ENCODE measurements around the gene EDEM1.

The EDEM1 gene

GRCh38 chr3:5192571-5193365, 5.3 kb downstream of the EDEM1 start:
- H3K9me3 ChIP-seq (ENCODE audit: insufficient read depth, low read length, severe bottlenecking) = no peaks in the 10 kb centered on the region
- H4K20me1 ChIP-seq (ENCODE audit: insufficient read depth, low read length) = peaks cover 19% of the 10 kb centered on the region
- H3K27ac ChIP-seq (ENCODE audit: low read length) = peak overlapping the region; percentile 98
- DNase-seq (no peak), ATAC-seq (ENCODE audit: insufficient read depth, low read depth) (no peak)
- TF ChIP-seq EZH2 (IDR thresholded peaks at IDR 0.05; ENCODE audit: borderline replicate concordance, low read depth, low read length, severe bottlenecking) (no peak), CTCF (IDR thresholded peaks at IDR 0.05; ENCODE audit: borderline replicate concordance, extremely low read depth, low read length, poor library complexity, severe bottlenecking) (no peak)
- peaks cover 73% of the 10 kb centered on the region for H3K4me1 ChIP-seq (ENCODE audit: insufficient read depth, low read length)
- peaks cover 94% of the 10 kb centered on the region for H3K79me2 ChIP-seq (ENCODE audit: insufficient read depth, low read length)
- H3K9ac ChIP-seq (ENCODE audit: low read depth, low read length) = peak overlapping the region; percentile 99
- no peak overlapping the region for H2AFZ ChIP-seq (ENCODE audit: low read depth, low read length)
- H3K4me2 ChIP-seq (ENCODE audit: insufficient read depth, low read length) = peak overlapping the region; percentile 94
- H3K4me3 ChIP-seq (ENCODE audit: low read depth in 1 of 2, low read length in 2 of 2) = peak overlapping the region in 1 of 2 experiments; percentile 88; a peak in 2 of 4 replicates
- no peaks in the 10 kb centered on the region for H3K27me3 ChIP-seq (ENCODE audit: insufficient read depth, low read length, poor library complexity)
- H3K36me3 ChIP-seq (ENCODE audit: insufficient read depth, low read length) = peaks cover 75% of the 10 kb centered on the region

- Histone ChIP-seq H3K27me3 (ENCODE audit: insufficient read depth, low read length, poor library complexity) (no peaks in the 10 kb centered on the region), H3K9me3 (ENCODE audit: insufficient read depth, low read length, severe bottlenecking) (no peaks in the 10 kb centered on the region), H3K4me1 (ENCODE audit: insufficient read depth, low read length) (peaks cover 89% of the 10 kb centered on the region), H3K4me2 (ENCODE audit: insufficient read depth, low read length) (peak overlapping the region; percentile 55), H3K4me3 (ENCODE audit: low read depth in 1 of 2, low read length in 2 of 2) (peak overlapping the region in 1 of 2 experiments; percentile 42; a peak in 1 of 4 replicates), H3K36me3 (ENCODE audit: insufficient read depth, low read length) (peaks cover 73% of the 10 kb centered on the region), H3K27ac (ENCODE audit: low read length) (peak overlapping the region; percentile 94), H3K79me2 (ENCODE audit: insufficient read depth, low read length) (peaks cover 91% of the 10 kb centered on the region), H2AFZ (ENCODE audit: low read depth, low read length) (no peak overlapping the region), H4K20me1 (ENCODE audit: insufficient read depth, low read length) (peaks cover 7% of the 10 kb centered on the region; the same call in 1 of the 2 replicates), H3K9ac (ENCODE audit: low read depth, low read length) (peak overlapping the region; percentile 51)
- TF ChIP-seq CTCF (IDR thresholded peaks at IDR 0.05; ENCODE audit: borderline replicate concordance, extremely low read depth, low read length, poor library complexity, severe bottlenecking) (no peak), EZH2 (IDR thresholded peaks at IDR 0.05; ENCODE audit: borderline replicate concordance, low read depth, low read length, severe bottlenecking) (no peak)
- DNase-seq = no peak
- ATAC-seq (ENCODE audit: insufficient read depth, low read depth) = no peak
These were observed 6.8 kb downstream of the EDEM1 start for GRCh38 chr3:5194341-5194740.

- ATAC-seq (ENCODE audit: insufficient read depth, low read depth) (peak; percentile 52), DNase-seq (peak; percentile 58)
- TF ChIP-seq CTCF (IDR thresholded peaks at IDR 0.05; ENCODE audit: borderline replicate concordance, extremely low read depth, low read length, poor library complexity, severe bottlenecking) = no peak
- TF ChIP-seq EZH2 (IDR thresholded peaks at IDR 0.05; ENCODE audit: borderline replicate concordance, low read depth, low read length, severe bottlenecking) = no peak
- H3K4me3 ChIP-seq (ENCODE audit: low read depth in 1 of 2, low read length in 2 of 2) = peak overlapping the region in 1 of 2 experiments; percentile 42; a peak in 2 of 4 replicates
- H2AFZ ChIP-seq (ENCODE audit: low read depth, low read length) = no peak overlapping the region
- no peaks in the 10 kb centered on the region for H3K9me3 ChIP-seq (ENCODE audit: insufficient read depth, low read length, severe bottlenecking)
- peaks cover 91% of the 10 kb centered on the region for H3K79me2 ChIP-seq (ENCODE audit: insufficient read depth, low read length)
- H3K27me3 ChIP-seq (ENCODE audit: insufficient read depth, low read length, poor library complexity) = no peaks in the 10 kb centered on the region
- peak overlapping the region; percentile 51 for H3K9ac ChIP-seq (ENCODE audit: low read depth, low read length)
- peaks cover 6% of the 10 kb centered on the region; the same call in 1 of the 2 replicates for H4K20me1 ChIP-seq (ENCODE audit: insufficient read depth, low read length)
- peaks cover 93% of the 10 kb centered on the region for H3K4me1 ChIP-seq (ENCODE audit: insufficient read depth, low read length)
- H3K36me3 ChIP-seq (ENCODE audit: insufficient read depth, low read length) = peaks cover 76% of the 10 kb centered on the region
- peak overlapping the region; percentile 94 for H3K27ac ChIP-seq (ENCODE audit: low read length)
- H3K4me2 ChIP-seq (ENCODE audit: insufficient read depth, low read length) = peak overlapping the region; percentile 55
These were observed 7.4 kb downstream of the EDEM1 start for GRCh38 chr3:5194801-5195509.
